H9 (cell line): ENCODE measurements around the gene LRTM2. TPM values are rescaled to one million over a fixed set of nuclear protein-coding genes. Genes with fewer than 3 reads are reported as not detected.

ENCODE experiments used
- DNase-seq: peaks from one replicate; pipeline ENCODE4 v3.0.0-alpha.2; 2017
- H2AFZ ChIP-seq: one replicate; pipeline ENCODE4 v1.6.1; 2013; ENCODE audit warnings: mild to moderate bottlenecking, low read length, control low read depth, moderate library complexity
- H2AK5ac ChIP-seq: 2 replicates; pipeline ENCODE4 v1.6.1; 2013; ENCODE audit warnings: low read length, control low read depth, mixed read lengths; ENCODE audit not compliant: insufficient read length
- H2BK120ac ChIP-seq: one replicate; pipeline ENCODE4 v1.6.1; 2013; ENCODE audit warnings: low read depth, mild to moderate bottlenecking, low read length, control low read depth, inconsistent platforms; ENCODE audit not compliant: poor library complexity, severe bottlenecking
- H2BK12ac ChIP-seq: 2 replicates; pipeline ENCODE4 v1.6.1; 2013; ENCODE audit warnings: low read length, control low read depth, mixed read lengths, low read depth; ENCODE audit not compliant: insufficient read length
- H2BK15ac ChIP-seq: 2 replicates; pipeline ENCODE4 v1.6.1; 2013; ENCODE audit warnings: low read depth, low read length, control low read depth
- H2BK20ac ChIP-seq: one replicate; pipeline ENCODE4 v1.6.1; 2013; ENCODE audit warnings: low read depth, mild to moderate bottlenecking, low read length, control low read depth, inconsistent platforms; ENCODE audit not compliant: poor library complexity, severe bottlenecking
- H2BK5ac ChIP-seq: 2 replicates; pipeline ENCODE4 v1.6.1; 2013; ENCODE audit warnings: low read length, control low read depth, mixed read lengths; ENCODE audit not compliant: insufficient read length
- H3K14ac ChIP-seq: 2 replicates; pipeline ENCODE4 v1.6.1; 2013; ENCODE audit warnings: low read length, control low read depth; ENCODE audit not compliant: insufficient read depth
- H3K18ac ChIP-seq: 2 replicates; pipeline ENCODE4 v1.6.1; 2013; ENCODE audit warnings: low read depth, mild to moderate bottlenecking, mixed read lengths, low read length, control low read depth; ENCODE audit not compliant: insufficient read length
- H3K23ac ChIP-seq: 2 replicates; pipeline ENCODE4 v1.6.1; 2013; ENCODE audit warnings: low read length, control low read depth, mixed read lengths, low read depth; ENCODE audit not compliant: insufficient read length
- H3K23me2 ChIP-seq: 2 replicates; pipeline ENCODE4 v1.6.1; 2013; ENCODE audit warnings: low read depth, mild to moderate bottlenecking, mixed read lengths, low read length, control low read depth; ENCODE audit not compliant: insufficient read length, poor library complexity, severe bottlenecking
- H3K27ac ChIP-seq: 2 replicates; pipeline ENCODE4 v1.5.1; 2013; ENCODE audit warnings: low read length, control low read depth, mixed read lengths, low read depth; ENCODE audit not compliant: insufficient read length
- H3K27me3 ChIP-seq: 2 replicates; pipeline ENCODE4 v1.6.1; 2013; ENCODE audit warnings: low read length, control low read depth, inconsistent platforms; ENCODE audit not compliant: insufficient read depth
- H3K4ac ChIP-seq: 2 replicates; pipeline ENCODE4 v1.6.1; 2013; ENCODE audit warnings: low read depth, mild to moderate bottlenecking, control low read depth, inconsistent platforms, low read length, moderate library complexity
- H3K4me1 ChIP-seq: 2 replicates; pipeline ENCODE4 v1.6.1; 2013; ENCODE audit warnings: low read length, control low read depth, inconsistent platforms; ENCODE audit not compliant: insufficient read depth
- H3K4me2 ChIP-seq: 2 replicates; pipeline ENCODE4 v1.6.1; 2013; ENCODE audit warnings: low read length, control low read depth, mixed read lengths; ENCODE audit not compliant: insufficient read length, insufficient read depth
- H3K56ac ChIP-seq: 2 replicates; pipeline ENCODE4 v1.6.1; 2013; ENCODE audit warnings: low read depth, mild to moderate bottlenecking, mixed read lengths, low read length, control low read depth; ENCODE audit not compliant: insufficient read length
- H3K79me1 ChIP-seq: 2 replicates; pipeline ENCODE4 v1.6.1; 2013; ENCODE audit warnings: low read depth, mild to moderate bottlenecking, moderate library complexity, low read length, control low read depth, inconsistent platforms; ENCODE audit not compliant: insufficient read depth, poor library complexity, severe bottlenecking
- H3K79me2 ChIP-seq: 2 replicates; pipeline ENCODE4 v1.6.1; 2013; ENCODE audit warnings: low read length, control low read depth, inconsistent platforms; ENCODE audit not compliant: insufficient read depth
- H3K9ac ChIP-seq: 2 replicates; pipeline ENCODE4 v1.6.1; 2013; ENCODE audit warnings: low read length, control low read depth, mixed read lengths; ENCODE audit not compliant: insufficient read length; ENCODE audit errors: extremely low read depth
- H3K9me3 ChIP-seq: one replicate; pipeline ENCODE4 v1.6.1; 2013; ENCODE audit warnings: low read depth, low read length, inconsistent platforms; ENCODE audit not compliant: control insufficient read depth
- H3T11ph ChIP-seq: one replicate; pipeline ENCODE4 v1.6.1; 2013; ENCODE audit warnings: mild to moderate bottlenecking, low read length, control low read depth, inconsistent platforms
- H4K20me1 ChIP-seq: one replicate; pipeline ENCODE4 v1.6.1; 2013; ENCODE audit not compliant: control insufficient read depth, insufficient read length, insufficient read depth
- H4K5ac ChIP-seq: 2 replicates; pipeline ENCODE4 v1.6.1; 2013; ENCODE audit warnings: low read depth, mild to moderate bottlenecking, mixed read lengths, low read length, control low read depth; ENCODE audit not compliant: insufficient read length
- H4K8ac ChIP-seq: replicated peaks from 2 replicates; pipeline ENCODE4 v1.6.1; 2013; ENCODE audit warnings: low read length, control low read depth, mixed read lengths, low read depth; ENCODE audit not compliant: insufficient read length
- H4K91ac ChIP-seq: 2 replicates; pipeline ENCODE4 v1.6.1; 2013; ENCODE audit warnings: low read depth, mild to moderate bottlenecking, moderate library complexity, mixed read lengths, low read length, control low read depth; ENCODE audit not compliant: insufficient read length
- H3K27ac Mint-ChIP-seq, 3 experiments: 2 replicates in 2 of 3; 3 replicates in 1 of 3; pipeline ENCODE4 v1.8.0; 2020 to 2021; ENCODE audit warnings: mixed read lengths in 3 of 3, mild to moderate bottlenecking in 1 of 3, moderate library complexity in 1 of 3
- H3K27me3 Mint-ChIP-seq: 2 replicates; pipeline ENCODE4 v1.8.0; 2021; ENCODE audit warnings: low read depth, mild to moderate bottlenecking, moderate library complexity, mixed read lengths
- H3K36me3 Mint-ChIP-seq, 3 experiments: 2 replicates in 2 of 3; 3 replicates in 1 of 3; pipeline ENCODE4 v1.8.0; 2020 to 2021; ENCODE audit warnings: low read depth in 3 of 3, mixed read lengths in 3 of 3; ENCODE audit not compliant: insufficient read depth in 1 of 3
- H3K4me1 Mint-ChIP-seq, 2 experiments: 2 replicates each; pipeline ENCODE4 v1.8.0; 2020; ENCODE audit warnings: mixed read lengths in 2 of 2
- H3K4me3 Mint-ChIP-seq, 2 experiments: 2 replicates in 1 of 2; 3 replicates in 1 of 2; pipeline ENCODE4 v1.8.0; 2020 to 2021; ENCODE audit warnings: mild to moderate bottlenecking in 2 of 2, mixed read lengths in 2 of 2, moderate library complexity in 1 of 2
- H3K9me3 Mint-ChIP-seq, 2 experiments: 2 replicates in 1 of 2; 3 replicates in 1 of 2; pipeline ENCODE4 v1.8.0; 2020; ENCODE audit warnings: mild to moderate bottlenecking in 2 of 2, mixed read lengths in 2 of 2, moderate library complexity in 1 of 2
- WGBS: extraction: QIAGEN DNeasy Blood & Tissue Kit; methylation state at CpG from one replicate; pipeline ENCODE4 v1.1.7; 2013; ENCODE audit warnings: missing lambda C conversion rate, low lambda C conversion rate, mixed read lengths; ENCODE audit not compliant: insufficient read length; ENCODE audit errors: extremely low coverage; 5-methylcytosine and 5-hydroxymethylcytosine counted together
- total RNA-seq: library from RNA; stranded (reverse); gene quantifications from 2 replicates; pipeline ENCODE4 v1.2.1, GENCODE V29; 2021
- TF ChIP-seq, protein P1 (sequence below): fragments of 200-600 bp; sonication (generic); conservative IDR thresholded peaks from 3 replicates; pipeline ENCODE4 v1.8.0; 2021; ENCODE audit warnings: antibody characterized with exemption, mild to moderate bottlenecking

LRTM2 gene
- total RNA-seq, 1 experiment from 2014 or later, result not detected

DNA sequence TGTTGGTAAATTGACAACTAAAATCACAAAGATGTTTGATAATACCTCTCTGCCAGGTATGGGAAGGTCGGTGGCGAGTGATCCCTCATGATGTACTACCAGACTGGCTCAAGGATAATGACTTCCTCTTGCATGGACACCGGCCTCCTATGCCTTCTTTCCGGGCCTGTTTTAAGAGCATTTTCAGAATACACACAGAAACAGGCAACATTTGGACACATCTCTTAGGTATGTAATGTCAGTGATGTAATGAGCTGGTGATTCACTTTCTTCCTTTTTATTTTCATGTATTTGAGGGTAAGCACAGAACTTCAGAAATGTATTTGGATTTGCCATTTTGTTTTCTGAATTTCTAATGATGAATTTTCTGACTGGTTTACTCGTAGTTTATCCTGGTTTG lies 42.6 kb upstream of the LRTM2 start:
- H3K27ac ChIP-seq, result no peak overlapping the region
- H2BK5ac ChIP-seq, result no peak overlapping the region
- H3K23ac ChIP-seq, result no peak overlapping the region
- H3K4me2 ChIP-seq, result no peak overlapping the region
- no peak overlapping the region for H2BK120ac ChIP-seq
- H3K4me1 ChIP-seq, result no peaks in the 10 kb centered on the region; the same call in 1 of the 2 replicates
- Mint-ChIP-seq H3K4me1 (peaks cover 17 to 19% of the 10 kb centered on the region in 2 experiments), H3K27ac (no peak overlapping the region), H3K36me3 (peaks cover 2 to 38% (median 7%) of the 10 kb centered on the region in 3 experiments; a peak in 5 of 7 replicates), H3K9me3 (no peaks in the 10 kb centered on the region), H3K4me3 (no peak overlapping the region), H3K27me3 (no peaks in the 10 kb centered on the region)
- no peak overlapping the region for H3K14ac ChIP-seq
- no peaks in the 10 kb centered on the region for H4K20me1 ChIP-seq
- no peak overlapping the region for H4K5ac ChIP-seq
- TF ChIP-seq, protein P1, sequence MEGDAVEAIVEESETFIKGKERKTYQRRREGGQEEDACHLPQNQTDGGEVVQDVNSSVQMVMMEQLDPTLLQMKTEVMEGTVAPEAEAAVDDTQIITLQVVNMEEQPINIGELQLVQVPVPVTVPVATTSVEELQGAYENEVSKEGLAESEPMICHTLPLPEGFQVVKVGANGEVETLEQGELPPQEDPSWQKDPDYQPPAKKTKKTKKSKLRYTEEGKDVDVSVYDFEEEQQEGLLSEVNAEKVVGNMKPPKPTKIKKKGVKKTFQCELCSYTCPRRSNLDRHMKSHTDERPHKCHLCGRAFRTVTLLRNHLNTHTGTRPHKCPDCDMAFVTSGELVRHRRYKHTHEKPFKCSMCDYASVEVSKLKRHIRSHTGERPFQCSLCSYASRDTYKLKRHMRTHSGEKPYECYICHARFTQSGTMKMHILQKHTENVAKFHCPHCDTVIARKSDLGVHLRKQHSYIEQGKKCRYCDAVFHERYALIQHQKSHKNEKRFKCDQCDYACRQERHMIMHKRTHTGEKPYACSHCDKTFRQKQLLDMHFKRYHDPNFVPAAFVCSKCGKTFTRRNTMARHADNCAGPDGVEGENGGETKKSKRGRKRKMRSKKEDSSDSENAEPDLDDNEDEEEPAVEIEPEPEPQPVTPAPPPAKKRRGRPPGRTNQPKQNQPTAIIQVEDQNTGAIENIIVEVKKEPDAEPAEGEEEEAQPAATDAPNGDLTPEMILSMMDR, result no peak
- WGBS, result no CpG with 5 or more reads among the region's 5 CpGs
- H3K56ac ChIP-seq, result no peak overlapping the region
- H3K9me3 ChIP-seq, result no peaks in the 10 kb centered on the region
- no peak overlapping the region for H3K18ac ChIP-seq
- no peak overlapping the region for H2AFZ ChIP-seq
- H2BK15ac ChIP-seq, result no peak overlapping the region
- DNase-seq, result no peak
- no peak overlapping the region for H3K9ac ChIP-seq
- no peaks in the 10 kb centered on the region for H3K23me2 ChIP-seq
- H3T11ph ChIP-seq, result no peak overlapping the region
- H2AK5ac ChIP-seq, result no peak overlapping the region
- H3K4ac ChIP-seq, result no peak overlapping the region
- 0 out of 2 replicates have a peak, but pooled peaks cover 3% of the 10 kb centered on the region for H3K79me2 ChIP-seq
- H2BK12ac ChIP-seq, result no peak overlapping the region
- H2BK20ac ChIP-seq, result no peak overlapping the region
- H3K79me1 ChIP-seq, result peaks cover 3% of the 10 kb centered on the region
- no peak overlapping the region for H4K91ac ChIP-seq
- no peaks in the 10 kb centered on the region for H3K27me3 ChIP-seq
- no peak overlapping the region for H4K8ac ChIP-seq
